K562 (cell line): ENCODE measurements around the gene BSPRY.

Experiments used
- CHD4 ChIP-seq: fragments of 200-600 bp; sonication (generic); IDR thresholded peaks from 3 replicates; pipeline ENCODE4 v1.6.1; 2012; ENCODE audit warnings: low read depth, mild to moderate bottlenecking, mixed read lengths, low read length, inconsistent platforms; ENCODE audit not compliant: insufficient read depth, insufficient replicate concordance, poor library complexity, severe bottlenecking
- ZNF589 ChIP-seq: fragments of 200-800 bp; sonication (Bioruptor generic); IDR thresholded peaks from 2 replicates; pipeline ENCODE4 v1.6.1; 2016; ENCODE audit warnings: low read depth, missing genetic modification characterization, missing compliant biosample characterization
- TF ChIP-seq, protein P1 (sequence below), 3 experiments: IDR thresholded peaks in 2 of 3; conservative IDR thresholded peaks in 1 of 3; 2 replicates each; pipeline ENCODE4 v1.5.1; 2011 to 2012; ENCODE audit warnings: low read length in 3 of 3, mild to moderate bottlenecking in 3 of 3, control low read depth in 2 of 3, improper control_type of control experiment in 1 of 3, inconsistent platforms in 1 of 3, low read depth in 1 of 3, mixed read lengths in 1 of 3, moderate library complexity in 1 of 3; ENCODE audit not compliant: insufficient read depth in 2 of 3

DNA sequence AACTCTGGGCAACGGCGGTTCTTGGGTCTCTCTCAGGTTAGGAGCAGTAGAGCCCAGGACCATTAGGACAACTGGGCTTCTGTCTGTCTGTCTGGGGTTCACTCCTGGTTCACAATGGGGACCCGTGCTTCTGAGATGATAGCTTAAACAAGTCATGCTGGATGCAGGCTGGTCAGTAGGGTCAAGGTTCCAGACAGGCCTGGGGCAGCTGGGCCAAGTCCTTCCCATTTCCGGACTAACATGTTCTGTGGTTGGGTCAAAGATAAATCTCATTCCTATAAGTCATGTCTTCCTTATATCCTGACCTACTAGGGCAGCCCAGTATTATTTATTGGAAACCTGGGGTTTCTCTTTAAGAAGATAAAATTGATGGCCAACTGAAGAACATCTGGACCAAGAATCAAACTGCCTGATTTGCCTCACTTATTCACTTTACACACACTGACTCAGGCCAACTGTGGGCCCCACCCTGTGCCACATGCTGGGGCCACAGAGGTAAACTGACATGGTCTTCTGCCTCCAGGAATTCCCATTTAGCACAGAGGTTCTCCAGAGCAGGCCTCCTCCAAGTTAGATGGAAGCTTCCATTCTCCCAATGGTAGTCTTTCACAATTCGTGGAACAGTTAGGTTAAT is 19.1 kb downstream of the BSPRY start:
- TF ChIP-seq CHD4 (no peak), ZNF589 (CRISPR knock-in tag) (no peak)
- TF ChIP-seq, protein P1, sequence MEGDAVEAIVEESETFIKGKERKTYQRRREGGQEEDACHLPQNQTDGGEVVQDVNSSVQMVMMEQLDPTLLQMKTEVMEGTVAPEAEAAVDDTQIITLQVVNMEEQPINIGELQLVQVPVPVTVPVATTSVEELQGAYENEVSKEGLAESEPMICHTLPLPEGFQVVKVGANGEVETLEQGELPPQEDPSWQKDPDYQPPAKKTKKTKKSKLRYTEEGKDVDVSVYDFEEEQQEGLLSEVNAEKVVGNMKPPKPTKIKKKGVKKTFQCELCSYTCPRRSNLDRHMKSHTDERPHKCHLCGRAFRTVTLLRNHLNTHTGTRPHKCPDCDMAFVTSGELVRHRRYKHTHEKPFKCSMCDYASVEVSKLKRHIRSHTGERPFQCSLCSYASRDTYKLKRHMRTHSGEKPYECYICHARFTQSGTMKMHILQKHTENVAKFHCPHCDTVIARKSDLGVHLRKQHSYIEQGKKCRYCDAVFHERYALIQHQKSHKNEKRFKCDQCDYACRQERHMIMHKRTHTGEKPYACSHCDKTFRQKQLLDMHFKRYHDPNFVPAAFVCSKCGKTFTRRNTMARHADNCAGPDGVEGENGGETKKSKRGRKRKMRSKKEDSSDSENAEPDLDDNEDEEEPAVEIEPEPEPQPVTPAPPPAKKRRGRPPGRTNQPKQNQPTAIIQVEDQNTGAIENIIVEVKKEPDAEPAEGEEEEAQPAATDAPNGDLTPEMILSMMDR (IDR thresholded peaks at IDR 0.05 in 2 of 3, conservative IDR thresholded peaks at IDR 0.05 in 1 of 3; ENCODE audit: insufficient read depth in 2 of 3, low read depth in 1 of 3, low read length in 3 of 3), result no peak
